SHP77 (cell line): Measurements from ENCODE around the gene SLC23A3.
A peak's percentile ranks its signal among the peaks of the same experiment; 100 is the strongest.

Source experiments
- DNase-seq, 2 experiments: peaks; one replicate each; lab custom pipeline; 2025; lab: John Stamatoyannopoulos, UW

The SLC23A3 gene, protein sequence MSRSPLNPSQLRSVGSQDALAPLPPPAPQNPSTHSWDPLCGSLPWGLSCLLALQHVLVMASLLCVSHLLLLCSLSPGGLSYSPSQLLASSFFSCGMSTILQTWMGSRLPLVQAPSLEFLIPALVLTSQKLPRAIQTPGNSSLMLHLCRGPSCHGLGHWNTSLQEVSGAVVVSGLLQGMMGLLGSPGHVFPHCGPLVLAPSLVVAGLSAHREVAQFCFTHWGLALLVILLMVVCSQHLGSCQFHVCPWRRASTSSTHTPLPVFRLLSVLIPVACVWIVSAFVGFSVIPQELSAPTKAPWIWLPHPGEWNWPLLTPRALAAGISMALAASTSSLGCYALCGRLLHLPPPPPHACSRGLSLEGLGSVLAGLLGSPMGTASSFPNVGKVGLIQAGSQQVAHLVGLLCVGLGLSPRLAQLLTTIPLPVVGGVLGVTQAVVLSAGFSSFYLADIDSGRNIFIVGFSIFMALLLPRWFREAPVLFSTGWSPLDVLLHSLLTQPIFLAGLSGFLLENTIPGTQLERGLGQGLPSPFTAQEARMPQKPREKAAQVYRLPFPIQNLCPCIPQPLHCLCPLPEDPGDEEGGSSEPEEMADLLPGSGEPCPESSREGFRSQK

DNA sequence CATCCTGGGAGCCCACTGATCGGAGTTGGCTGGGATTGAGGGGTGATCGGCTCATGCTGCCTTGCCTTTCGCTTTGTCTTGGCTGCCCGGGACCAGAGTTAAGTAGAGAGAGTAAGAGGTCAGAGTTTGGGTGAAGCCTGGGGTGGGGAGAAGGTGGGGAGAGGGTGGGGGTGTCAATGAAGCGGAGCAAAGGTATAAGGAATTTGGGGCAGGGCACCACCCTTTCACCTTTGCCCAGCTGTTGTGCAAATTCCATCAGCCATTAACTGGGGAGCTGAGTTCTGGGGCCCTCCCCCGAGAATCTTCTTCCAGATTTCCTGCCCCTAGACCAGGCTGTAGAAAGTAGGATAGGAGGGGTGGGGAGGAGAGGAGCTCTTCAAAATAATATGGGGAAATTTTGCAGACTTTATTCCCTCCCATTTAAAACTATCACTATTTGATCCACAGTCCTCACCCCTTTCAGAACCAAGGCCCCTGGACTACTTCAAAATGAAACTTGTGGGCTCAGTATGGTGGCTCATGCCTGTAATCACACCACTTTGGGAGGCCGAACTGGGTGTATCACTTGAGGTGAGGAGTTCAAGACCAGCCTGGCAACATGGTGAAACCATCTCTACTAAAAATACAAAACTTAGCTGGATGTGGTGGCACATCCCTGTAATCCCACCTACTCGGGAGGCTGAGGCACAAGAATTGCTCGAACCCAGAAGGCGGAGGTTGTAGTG is at the start of gene SLC23A3:
TSS of gene SLC23A3 (minus strand) at position 100 of the 725 bp plus-strand sequence. CDS start at position 55, 45 bp downstream.
- DNase-seq: no peak

DNA sequence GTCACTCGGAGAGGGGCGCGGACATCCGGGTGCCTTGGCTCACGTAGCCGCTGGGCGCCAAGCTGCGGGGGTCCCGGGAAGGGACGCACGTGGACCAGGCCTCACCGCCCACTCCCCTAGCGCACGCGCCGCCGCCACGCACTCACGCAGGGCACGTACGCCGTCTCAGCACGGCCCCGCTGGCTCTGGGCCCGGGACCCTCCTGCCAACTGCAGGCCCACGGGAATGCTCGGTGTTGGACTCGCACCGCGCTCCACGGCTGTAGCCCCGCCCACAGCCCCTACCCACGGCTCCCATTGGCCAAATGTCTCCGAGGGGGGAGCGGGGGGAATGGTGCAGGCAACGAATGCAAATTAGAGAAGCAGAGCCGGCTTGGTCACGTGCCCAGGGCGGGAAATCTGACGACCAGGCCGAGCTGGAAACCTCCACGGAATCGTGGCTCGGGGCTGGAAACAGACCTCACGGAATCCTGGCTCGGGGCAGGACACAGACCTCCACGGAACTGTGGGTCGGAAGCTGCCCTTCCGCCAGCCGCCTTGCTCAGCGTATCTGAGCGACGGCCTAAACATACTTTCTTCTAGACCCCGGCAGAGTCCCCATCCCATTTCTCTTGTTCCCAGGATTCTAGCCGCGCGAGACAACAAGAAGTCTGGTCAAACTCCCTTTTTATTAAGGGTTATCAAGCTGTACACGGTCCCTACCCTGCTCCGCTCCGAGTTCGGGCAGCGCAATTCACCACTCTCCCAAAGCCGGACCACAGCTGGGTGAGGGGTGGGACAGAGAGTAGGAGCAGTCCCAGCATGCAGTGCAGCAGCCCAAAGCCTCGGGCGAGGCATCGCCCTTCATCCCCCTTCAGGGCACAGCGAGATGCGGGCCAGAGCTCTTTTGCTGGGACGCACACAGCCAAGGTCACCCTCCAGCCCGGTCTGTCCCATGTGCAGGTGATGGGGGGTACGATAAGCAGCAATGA is 49.2 kb upstream of the SLC23A3 start, which contains the start of gene ABCB6:
TSS of gene ABCB6 (minus strand) at position 227 of the 970 bp plus-strand sequence. CDS start 285 bp downstream, outside the sequence.
- peak; percentile 91 to 97 for DNase-seq

- DNase-seq: peak in 1 of 2 experiments; percentile 65
Observed at GRCh38 chr2:219218217-219218731, 48.4 kb upstream of the SLC23A3 start.

GRCh38 chr2:219216535-219216915 is 46.7 kb upstream of the SLC23A3 start:
- no peak for DNase-seq

GRCh38 chr2:219215871-219216534 is 46.2 kb upstream of the SLC23A3 start:
- no peak for DNase-seq

GRCh38 chr2:219214786-219215185 is 45.0 kb upstream of the SLC23A3 start:
- DNase-seq: no peak

GRCh38 chr2:219214141-219214540 is 44.3 kb upstream of the SLC23A3 start:
- DNase-seq: no peak

DNA sequence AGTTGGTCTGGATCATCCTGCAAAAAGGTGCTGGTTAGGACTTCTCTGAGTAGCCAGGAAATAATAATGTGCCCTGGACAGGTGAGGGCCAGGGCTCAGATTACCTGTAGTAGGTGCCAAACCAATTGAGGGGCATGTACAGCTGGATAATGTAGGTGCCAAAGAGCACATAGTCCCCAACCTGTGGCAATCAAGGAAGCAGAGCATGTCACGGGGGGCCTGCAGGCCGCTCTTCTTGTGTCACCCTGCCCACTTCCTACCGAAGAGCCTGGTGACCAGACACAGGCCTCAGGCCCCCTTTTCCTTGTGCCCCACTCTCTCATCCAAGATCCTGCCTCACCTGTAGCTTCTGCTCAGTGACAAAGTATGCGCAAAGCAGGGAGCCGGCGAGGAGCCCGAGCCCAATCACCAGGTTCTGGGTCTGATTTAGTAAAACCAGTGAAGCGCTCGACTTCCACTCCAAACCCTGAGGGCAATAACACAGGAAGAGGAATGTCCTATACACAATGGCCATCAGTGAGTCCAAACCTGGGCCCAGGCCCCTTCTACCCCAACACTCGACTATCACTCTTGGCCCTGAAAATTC is 43.8 kb upstream of the SLC23A3 start:
- DNase-seq: no peak

GRCh38 chr2:219213026-219213415 is 43.2 kb upstream of the SLC23A3 start:
- no peak for DNase-seq

DNA sequence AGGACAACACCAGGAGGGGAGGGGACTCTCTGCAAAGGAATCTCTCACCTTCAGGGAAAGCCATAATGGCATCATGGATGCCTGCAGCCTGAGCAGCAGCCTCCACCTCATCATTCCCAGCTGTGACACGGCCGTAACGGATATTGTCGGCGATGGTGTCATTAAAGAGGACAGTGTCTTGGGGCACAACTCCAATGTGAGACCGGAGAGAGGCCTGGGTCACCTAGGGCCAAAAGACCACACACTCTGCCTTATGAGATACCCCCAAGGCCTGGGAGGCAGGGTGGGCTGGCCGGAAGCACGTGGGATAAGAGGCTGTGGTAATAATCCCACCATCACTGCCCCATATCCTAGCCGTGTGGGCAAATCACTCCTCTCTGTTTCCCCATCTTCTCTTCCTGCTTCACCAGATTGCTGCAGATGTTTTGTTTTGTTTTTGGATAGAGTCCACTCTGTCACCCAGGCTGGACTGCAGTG is 41.1 kb upstream of the SLC23A3 start:
- no peak for DNase-seq

DNA sequence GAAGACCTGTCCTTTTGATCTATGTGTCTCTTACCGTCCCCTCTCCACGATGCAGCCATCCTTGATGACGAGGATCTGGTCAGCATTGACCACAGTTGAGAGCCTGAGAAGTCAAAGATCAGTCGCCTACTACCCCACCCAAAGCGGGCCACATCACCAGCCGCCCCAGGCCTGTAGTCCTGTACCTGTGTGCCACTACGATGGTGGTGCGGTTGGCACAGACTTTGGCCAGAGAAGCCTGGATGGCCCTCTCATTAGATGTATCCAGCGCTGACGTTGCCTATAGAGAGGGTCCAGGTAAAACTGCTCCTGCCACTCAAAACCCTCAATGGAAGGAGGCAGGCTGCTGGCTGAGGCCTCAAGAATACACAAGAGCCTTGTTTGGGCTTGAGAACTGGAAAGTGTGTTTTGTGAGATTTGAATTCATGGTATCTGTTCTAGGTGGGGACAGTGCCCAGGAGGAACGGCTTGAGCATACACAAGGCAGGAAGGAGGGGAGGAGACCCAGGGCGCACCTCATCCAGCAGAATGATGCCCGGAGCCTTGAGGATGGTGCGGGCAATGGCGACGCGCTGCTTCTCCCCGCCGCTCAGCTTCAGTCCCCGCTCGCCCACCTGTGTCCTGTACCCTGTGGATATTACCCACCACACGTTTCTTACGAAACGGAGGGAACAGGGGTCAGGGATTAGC is 40.5 kb upstream of the SLC23A3 start:
- DNase-seq: no peak

DNA sequence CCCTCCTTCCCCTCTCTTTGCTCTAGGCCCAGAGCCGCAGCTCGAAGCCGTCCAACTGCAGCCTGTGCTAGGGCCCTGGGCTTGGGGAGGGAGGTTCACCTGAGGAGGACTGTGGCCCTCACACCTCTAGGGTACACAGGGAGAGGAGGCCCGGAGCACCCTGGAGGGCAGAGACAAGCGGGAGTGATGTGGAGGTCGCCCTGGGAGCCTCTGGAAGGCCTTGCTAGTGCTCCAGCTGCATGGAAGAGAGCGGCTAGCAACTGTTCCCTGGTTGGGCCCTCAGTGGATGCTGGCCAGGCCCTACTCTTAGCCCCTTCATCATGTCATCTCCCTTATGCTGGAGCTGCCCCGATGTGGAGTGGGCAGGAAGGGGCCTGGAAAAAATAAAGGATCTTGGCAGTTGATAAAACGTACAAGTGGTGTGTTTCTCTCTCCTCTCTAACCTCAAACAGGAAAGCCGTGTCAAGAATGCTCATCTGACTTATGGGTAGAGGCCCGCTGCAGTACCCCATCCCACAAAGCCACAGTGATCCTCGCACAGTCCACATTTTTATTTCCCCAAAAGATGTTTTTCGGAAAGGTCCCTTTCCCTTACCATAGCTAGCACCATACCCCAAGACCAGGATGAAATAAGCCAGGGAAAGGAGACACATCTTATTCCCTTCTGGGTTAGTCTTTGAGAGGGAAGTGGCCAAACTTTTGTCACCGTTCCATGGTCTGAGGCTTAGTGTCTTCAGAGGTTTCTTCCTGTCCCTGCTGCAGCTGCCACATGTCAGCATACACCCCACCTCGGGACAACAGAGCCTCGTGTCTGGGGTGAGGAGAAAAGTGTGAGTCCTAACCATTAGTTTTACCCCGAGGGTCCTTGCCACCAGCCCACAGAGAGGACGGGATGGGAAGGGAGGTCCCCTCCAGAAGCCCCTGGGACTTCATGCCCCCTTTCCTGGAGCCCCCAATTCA is 39.7 kb upstream of the SLC23A3 start:
- no peak for DNase-seq

GRCh38 chr2:219207884-219208740 is 38.3 kb upstream of the SLC23A3 start:
- DNase-seq: peak in 1 of 2 experiments; percentile 46

DNA sequence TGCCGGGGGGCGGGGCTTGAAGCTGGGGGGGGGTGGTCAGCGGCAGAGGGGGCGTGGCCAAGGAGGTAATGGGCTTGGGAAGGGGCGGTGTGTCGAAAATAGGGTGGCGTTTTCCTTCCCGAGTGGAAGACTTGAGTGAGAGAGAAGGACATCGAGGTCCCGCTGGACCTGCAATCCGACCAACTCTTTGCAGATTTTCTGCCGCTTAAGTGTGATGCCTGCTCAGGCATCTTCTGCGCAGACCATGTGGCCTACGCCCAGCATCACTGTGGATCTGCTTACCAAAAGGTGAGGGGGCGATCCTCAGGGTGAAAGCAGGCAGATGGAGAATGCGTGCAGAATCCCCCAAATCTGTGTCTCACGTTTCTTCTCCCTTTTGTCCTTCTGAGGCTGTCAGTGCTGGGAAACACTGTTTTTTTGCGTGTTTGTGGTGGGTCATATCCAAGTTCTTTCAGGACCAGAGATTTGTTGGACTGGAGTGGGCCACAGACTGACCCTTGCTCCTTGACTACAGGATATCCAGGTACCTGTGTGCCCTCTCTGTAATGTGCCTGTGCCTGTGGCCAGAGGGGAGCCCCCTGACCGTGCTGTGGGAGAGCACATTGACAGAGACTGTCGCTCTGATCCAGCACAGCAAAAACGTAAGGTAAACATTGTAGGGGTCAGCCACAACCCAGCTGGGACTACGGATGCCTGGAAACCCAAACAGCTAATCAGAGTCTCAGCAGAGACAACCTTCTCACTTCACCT is 37.5 kb upstream of the SLC23A3 start:
- peak in 1 of 2 experiments; percentile 58 for DNase-seq

GRCh38 chr2:219206328-219207133 is 36.7 kb upstream of the SLC23A3 start, which contains the start of gene ZFAND2B:
ZFAND2B (plus strand) TSS chr2:219206782; CDS start chr2:219206988, 206 bp downstream.
- DNase-seq: peak; percentile 86 to 92

GRCh38 chr2:219205981-219206327 is 36.1 kb upstream of the SLC23A3 start:
- no peak for DNase-seq
